GM19468 (cell line): Measurements from ENCODE around the gene ANKS3.
"Not testable (repeated sequence)": the region's sequence is repeated elsewhere in the genome, so short reads cannot be mapped to it uniquely, and the experiment has no call there.

Experiments used
- ATAC-seq: cut with Tn5 transposase; IDR thresholded peaks from one replicate; pipeline ENCODE4 v1.9.1; 2021; ENCODE audit warnings: mild to moderate bottlenecking, moderate library complexity, moderate number of reproducible peaks; ENCODE audit not compliant: unreplicated experiment; ENCODE audit errors: extremely low read depth

The ANKS3 gene

GRCh38 chr16:4655801-4656200 is 78.3 kb downstream of the ANKS3 start:
- ATAC-seq, result no peak

- no peak for ATAC-seq
Observed at GRCh38 chr16:4654964-4655590, 79.0 kb downstream of the ANKS3 start.

GRCh38 chr16:4654011-4654963 is 79.8 kb downstream of the ANKS3 start:
- ATAC-seq, result no peak

- no peak for ATAC-seq
Observed at GRCh38 chr16:4652561-4652960, 81.5 kb downstream of the ANKS3 start.

- no peak for ATAC-seq
Observed at GRCh38 chr16:4651827-4652226, 82.2 kb downstream of the ANKS3 start.

GRCh38 chr16:4650443-4651074 is 83.5 kb downstream of the ANKS3 start:
- ATAC-seq, result not testable (repeated sequence)

- ATAC-seq, result no peak
Observed at GRCh38 chr16:4649744-4650442, 84.2 kb downstream of the ANKS3 start.

GRCh38 chr16:4648917-4649316 is 85.2 kb downstream of the ANKS3 start:
- no peak for ATAC-seq

GRCh38 chr16:4647644-4647980 is 86.5 kb downstream of the ANKS3 start:
- ATAC-seq, result no peak

- no peak for ATAC-seq
Observed at GRCh38 chr16:4646773-4647643, 87.1 kb downstream of the ANKS3 start.
